Ascending aorta (tissue), 2 donors: Measurements from ENCODE around the gene DUOX1. TPM values are rescaled to one million over a fixed set of nuclear protein-coding genes. Genes with fewer than 3 reads are reported as not detected.

Experiments used
- DNase-seq, 2 donors: peaks; one replicate each; pipeline ENCODE4 v3.0.0-alpha.2; 2019; ENCODE audit warnings: low spot score in 2 of 2
- H3K27ac ChIP-seq, 2 donors: fragments of 200-600 bp; sonication (generic); one replicate each; pipeline ENCODE4 v1.5.1; 2016 to 2017; ENCODE audit warnings: mild to moderate bottlenecking in 1 of 2
- H3K27me3 ChIP-seq: fragments of 200-600 bp; sonication (generic); one replicate; pipeline ENCODE4 v1.5.1; 2017
- H3K36me3 ChIP-seq, 2 donors: fragments of 200-600 bp; sonication (generic); one replicate each; pipeline ENCODE4 v1.5.1; 2016
- H3K4me1 ChIP-seq, 2 donors: fragments of 200-600 bp; sonication (generic); one replicate each; pipeline ENCODE4 v1.5.1; 2016 to 2017; ENCODE audit warnings: mild to moderate bottlenecking in 1 of 2
- H3K4me3 ChIP-seq, 2 donors: fragments of 200-600 bp; sonication (generic); one replicate each; pipeline ENCODE4 v1.5.1; 2016 to 2017; ENCODE audit warnings: mild to moderate bottlenecking in 1 of 2
- H3K9me3 ChIP-seq, 2 donors: fragments of 200-600 bp; sonication (generic); one replicate each; pipeline ENCODE4 v1.5.1; 2016
- CTCF ChIP-seq, 3 experiments: fragments of 200-600 bp in 2 of 3; fragments of 450-650 bp in 1 of 3; sonication (generic) in 2 of 3; IDR thresholded peaks; one replicate each; pipeline ENCODE4 v1.5.1; 2016 to 2019; ENCODE audit warnings: antibody characterized with exemption in 3 of 3, mild to moderate bottlenecking in 1 of 3, moderate library complexity in 1 of 3
- intact Hi-C: fragments of 100-400 bp; cut with DNase I; formaldehyde crosslinking; loops from one replicate; pipeline ENCODE4 v1.15.1; 2023
- total RNA-seq: library from RNA; depleted of rRNA; stranded (reverse); fragments of >200 nt; gene quantifications from one replicate; pipeline ENCODE4 v1.1.0, GENCODE V29; 2016

Gene DUOX1
- total RNA-seq, 1 donor from 2014 or later, result 2.7 TPM

- Histone ChIP-seq H3K27ac (no peak overlapping the region), H3K9me3 (no peaks in the 10 kb centered on the region), H3K36me3 (no peaks in the 10 kb centered on the region), H3K27me3 (no peaks in the 10 kb centered on the region), H3K4me3 (no peak overlapping the region), H3K4me1 (no peaks in the 10 kb centered on the region)
- no peak for DNase-seq
- TF ChIP-seq CTCF (IDR thresholded peaks at IDR 0.05), result no peak
- intact Hi-C loops, result no loop called here
Measured at GRCh38 chr15:45088801-45089711, 40.7 kb upstream of the DUOX1 start.

GRCh38 chr15:45089712-45090373 is 40.0 kb upstream of the DUOX1 start:
- no peak overlapping the region for H3K27ac ChIP-seq

GRCh38 chr15:45091161-45091560 is 38.6 kb upstream of the DUOX1 start:
- Histone ChIP-seq H3K4me1 (no peaks in the 10 kb centered on the region), H3K9me3 (no peaks in the 10 kb centered on the region), H3K4me3 (no peak overlapping the region), H3K27me3 (no peaks in the 10 kb centered on the region), H3K36me3 (no peaks in the 10 kb centered on the region), H3K27ac (no peak overlapping the region)
- intact Hi-C loops, result no loop called here
- DNase-seq, result no peak
- no peak for TF ChIP-seq CTCF (IDR thresholded peaks at IDR 0.05)

More at GRCh38 chr15:45089712-45090373, 40.0 kb upstream of the DUOX1 start:
- intact Hi-C loops, result no loop called here
- Histone ChIP-seq H3K4me3 (no peak overlapping the region), H3K36me3 (no peaks in the 10 kb centered on the region), H3K27me3 (no peaks in the 10 kb centered on the region), H3K4me1 (no peaks in the 10 kb centered on the region), H3K9me3 (no peaks in the 10 kb centered on the region)
- no peak for DNase-seq
- no peak for TF ChIP-seq CTCF (IDR thresholded peaks at IDR 0.05)

GRCh38 chr15:45091576-45091975 is 38.2 kb upstream of the DUOX1 start:
- no peaks in the 10 kb centered on the region for H3K27me3 ChIP-seq
- no peaks in the 10 kb centered on the region for H3K36me3 ChIP-seq
- H3K9me3 ChIP-seq, result no peaks in the 10 kb centered on the region
- intact Hi-C loops, result no loop called here
- no peak overlapping the region for H3K27ac ChIP-seq
- DNase-seq, result no peak
- no peak overlapping the region for H3K4me3 ChIP-seq
- H3K4me1 ChIP-seq, result no peaks in the 10 kb centered on the region
- no peak for TF ChIP-seq CTCF (IDR thresholded peaks at IDR 0.05)

- Histone ChIP-seq H3K9me3 (no peaks in the 10 kb centered on the region), H3K4me1 (no peaks in the 10 kb centered on the region), H3K36me3 (no peaks in the 10 kb centered on the region), H3K27me3 (no peaks in the 10 kb centered on the region), H3K4me3 (no peak overlapping the region), H3K27ac (no peak overlapping the region)
- intact Hi-C loops, result no loop called here
- no peak for TF ChIP-seq CTCF (IDR thresholded peaks at IDR 0.05)
- DNase-seq, result no peak
Measured at GRCh38 chr15:45093013-45093412, 36.8 kb upstream of the DUOX1 start.
